Middle frontal gyrus (tissue), 1 donor: ENCODE results near the gene REEP1.
"Not testable (repeated sequence)": the region's sequence is repeated elsewhere in the genome, so short reads cannot be mapped to it uniquely, and the experiment has no call there.

Experiments
- DNase-seq: peaks from one replicate; pipeline ENCODE4 v3.0.0-alpha.2; 2015; ENCODE audit warnings: low spot score; ENCODE audit errors: extremely low spot score

Gene REEP1

GRCh38 chr2:86284401-86284841 lies 53.0 kb downstream of the REEP1 start:
- DNase-seq: no peak

- no peak for DNase-seq
Measured at GRCh38 chr2:86283411-86284030, 53.9 kb downstream of the REEP1 start.

DNA sequence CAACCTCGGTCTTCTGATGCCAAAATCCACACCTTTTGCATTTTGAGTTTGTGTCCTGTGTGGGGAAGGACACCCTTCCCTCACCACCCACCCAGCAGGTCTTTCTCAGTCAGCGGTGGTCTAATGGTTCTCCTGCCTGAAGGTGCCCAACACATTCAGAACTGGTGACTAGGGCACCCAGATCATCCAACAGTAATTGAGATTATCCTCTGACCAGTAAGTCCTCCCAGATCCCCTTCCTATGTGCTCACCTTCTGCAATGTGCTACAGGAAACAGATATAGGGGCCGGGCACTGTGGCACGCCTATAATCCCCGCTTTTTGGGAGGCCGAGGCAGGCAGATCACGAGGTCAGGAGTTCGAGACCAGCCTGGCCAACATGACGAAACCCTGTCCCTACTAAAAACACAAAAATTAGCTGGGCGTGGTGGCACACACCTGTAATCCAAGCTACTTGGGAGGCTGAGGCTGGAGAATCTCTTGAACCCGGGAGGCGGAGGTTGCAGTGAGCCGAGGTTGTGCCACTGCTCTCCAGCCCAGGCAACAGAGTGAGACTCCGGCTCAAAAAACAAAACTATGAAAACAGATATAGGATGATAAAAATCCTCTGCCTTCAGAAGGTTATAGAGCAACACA lies 56.2 kb downstream of the REEP1 start:
- no peak for DNase-seq

GRCh38 chr2:86280191-86280667 lies 57.2 kb downstream of the REEP1 start:
- no peak for DNase-seq

- DNase-seq: no peak
Measured at GRCh38 chr2:86275962-86276361, 61.5 kb downstream of the REEP1 start.

- no peak for DNase-seq
Measured at GRCh38 chr2:86275384-86275799, 62.0 kb downstream of the REEP1 start.

DNA sequence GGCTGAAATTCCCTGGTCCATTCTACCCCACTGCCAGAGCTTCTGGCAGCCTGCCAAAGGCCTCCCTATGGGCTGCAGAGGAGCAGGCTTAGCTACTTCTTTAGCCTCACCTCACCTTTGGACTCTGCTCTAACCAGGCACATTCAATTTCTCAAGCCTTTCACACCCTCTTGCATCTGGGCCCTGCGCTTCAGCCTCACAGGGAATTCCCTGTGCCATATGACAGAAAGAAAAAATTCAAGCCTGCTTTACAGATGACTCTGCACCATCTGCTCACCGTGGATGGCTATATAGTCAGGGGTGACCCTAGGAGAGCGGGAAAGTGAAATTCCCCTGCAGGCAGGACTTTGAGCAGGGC lies 62.5 kb downstream of the REEP1 start:
- no peak for DNase-seq

- DNase-seq: no peak
Measured at GRCh38 chr2:86274265-86274917, 63.0 kb downstream of the REEP1 start.

- no peak for DNase-seq
Measured at GRCh38 chr2:86272111-86272510, 65.3 kb downstream of the REEP1 start.

- no peak for DNase-seq
Measured at GRCh38 chr2:86271248-86271647, 66.2 kb downstream of the REEP1 start.

DNA sequence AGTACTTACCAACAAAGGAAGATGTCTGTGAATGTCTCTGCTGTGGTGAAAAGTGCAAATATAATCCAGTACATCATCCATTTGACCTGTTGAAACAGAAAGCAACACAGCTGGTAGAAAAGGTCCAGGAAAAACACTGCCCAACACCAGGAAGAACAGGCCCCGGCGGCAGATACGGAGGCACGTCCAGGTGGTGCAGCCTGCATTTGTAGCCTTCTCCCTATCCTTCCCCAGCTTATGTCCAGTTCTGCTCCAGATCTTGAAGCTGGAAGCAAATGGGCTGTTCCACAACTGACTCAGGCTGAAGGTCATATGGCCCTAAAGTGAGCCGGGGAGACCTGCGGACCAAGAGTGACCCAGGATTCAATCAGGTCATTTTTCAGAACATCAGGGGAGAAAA lies 73.5 kb downstream of the REEP1 start:
- DNase-seq: no peak

- DNase-seq: no peak
Measured at GRCh38 chr2:86260978-86261377, 76.4 kb downstream of the REEP1 start.

- no peak for DNase-seq
Measured at GRCh38 chr2:86258106-86258505, 79.3 kb downstream of the REEP1 start.

GRCh38 chr2:86256982-86257381 lies 80.4 kb downstream of the REEP1 start:
- DNase-seq: no peak

DNA sequence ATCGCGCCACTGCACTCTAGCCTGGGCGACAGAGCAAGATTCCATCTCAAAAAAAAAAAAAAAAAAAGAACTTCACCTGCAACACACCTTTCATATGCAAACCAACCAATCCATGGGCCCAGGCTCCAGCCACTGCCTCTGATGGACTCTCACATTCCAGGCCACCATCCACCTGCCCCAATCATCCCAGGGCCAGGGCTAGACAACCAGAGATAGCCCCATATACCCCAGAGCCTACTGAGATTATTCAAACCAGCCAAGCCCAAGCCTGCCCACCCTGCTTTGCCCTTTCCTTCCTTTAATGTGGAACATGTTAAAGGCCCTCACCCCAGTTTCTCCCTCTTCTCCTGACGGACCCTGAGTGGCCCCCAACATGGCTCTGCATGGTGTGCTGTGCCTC lies 81.1 kb downstream of the REEP1 start:
- DNase-seq: no peak

- DNase-seq: no peak
Measured at GRCh38 chr2:86254576-86255538, 82.6 kb downstream of the REEP1 start.

DNA sequence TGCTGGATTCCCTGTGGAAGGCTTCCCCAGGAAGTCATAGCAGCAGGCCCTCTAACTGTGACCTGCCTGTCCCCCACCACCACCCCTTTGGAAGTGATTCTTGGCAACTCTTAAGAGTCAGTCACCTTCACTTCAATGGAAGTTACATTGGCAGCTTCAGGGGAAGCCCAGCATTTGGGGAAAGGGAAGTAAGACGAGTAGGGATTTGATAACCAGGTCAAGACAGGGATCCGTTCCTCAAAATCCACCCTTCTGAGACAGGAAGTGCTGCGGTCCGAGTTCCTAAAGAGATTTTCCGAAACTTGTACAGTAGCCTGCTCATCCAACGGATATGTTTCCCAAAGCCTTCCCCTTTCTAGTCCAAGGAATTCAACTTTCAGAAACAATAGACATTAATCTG lies 84.0 kb downstream of the REEP1 start:
- no peak for DNase-seq

DNA sequence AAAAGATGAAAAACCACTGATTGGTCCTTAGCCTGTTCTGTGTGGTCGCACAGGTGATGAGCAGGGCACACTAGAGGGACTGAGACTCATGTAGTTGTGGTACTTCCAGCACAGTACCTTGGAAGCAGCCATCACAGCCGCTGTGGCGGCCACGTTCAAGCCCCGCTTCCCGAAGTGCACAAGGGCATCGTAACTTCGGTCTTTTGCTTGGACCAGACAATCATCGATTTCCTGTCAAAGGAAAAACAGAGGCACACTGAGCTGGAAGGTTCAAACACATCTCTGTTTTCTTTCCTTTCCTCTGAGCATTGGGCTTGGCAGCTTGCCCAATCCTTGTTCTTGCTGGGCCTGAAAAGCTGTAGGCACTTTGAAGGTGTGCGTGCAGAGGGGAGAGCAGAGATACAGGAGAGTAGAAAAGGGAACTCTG lies 85.6 kb downstream of the REEP1 start:
- DNase-seq: no peak

DNA sequence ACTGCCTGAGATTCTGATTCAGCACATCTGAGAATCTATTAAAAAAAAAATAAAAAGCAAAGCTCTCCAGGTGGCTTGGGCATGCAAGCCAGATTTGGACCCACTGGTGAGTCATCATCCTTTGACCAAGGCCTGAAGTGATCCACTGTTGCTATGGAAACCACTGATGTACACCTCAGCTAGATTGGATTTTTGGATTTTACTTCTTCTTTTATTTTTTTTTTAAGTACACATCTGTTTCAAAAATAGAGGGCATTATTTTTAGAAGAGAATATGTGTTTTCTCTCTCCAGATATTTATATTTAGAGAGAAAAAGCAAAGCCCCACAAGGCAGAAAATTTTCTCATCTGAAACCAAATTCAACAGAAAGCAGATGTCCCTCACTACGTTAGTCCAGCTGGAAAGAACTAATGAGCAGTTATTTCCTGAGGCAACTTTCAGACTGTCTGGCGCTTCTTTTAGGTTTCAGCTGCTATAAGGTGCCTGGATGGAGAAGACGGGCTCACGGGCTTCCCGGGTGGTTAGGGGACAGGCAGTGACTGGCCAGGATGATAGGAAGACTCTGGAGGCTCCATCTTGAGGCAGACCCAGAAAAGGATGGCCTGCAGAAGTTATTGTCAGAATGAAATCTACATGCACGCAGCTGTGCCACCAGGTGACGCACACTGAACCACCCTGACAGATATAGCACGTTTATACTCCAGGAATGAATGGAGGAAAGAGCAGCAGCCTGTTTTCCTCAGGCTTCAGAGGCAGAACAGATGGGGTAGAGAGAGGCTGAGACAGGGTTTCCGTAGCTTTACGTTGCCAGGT lies 87.6 kb downstream of the REEP1 start:
- peak; percentile 30 for DNase-seq

- DNase-seq: no peak
Measured at GRCh38 chr2:86249176-86249575, 88.2 kb downstream of the REEP1 start.

GRCh38 chr2:86245222-86245621 lies 92.2 kb downstream of the REEP1 start:
- DNase-seq: not testable (repeated sequence)
